Activated CD8-positive, alpha-beta T cell treated with anti-CD3 and anti-CD28 coated beads for 36 hours (primary cell): Measurements from ENCODE around the gene RARRES1. TPM values are rescaled to one million over a fixed set of nuclear protein-coding genes. Genes with fewer than 3 reads are reported as not detected.

Source experiments
- ATAC-seq: fragments of 200-7000 bp; cut with Tn5 transposase; one replicate; pipeline ENCODE4 v1.10.0; 2021; ENCODE audit warnings: mild to moderate bottlenecking, moderate library complexity
- CTCF ChIA-PET: fragments of 350-600 bp; sonication (Branson Sonifier 250); formaldehyde crosslinking; loops from one replicate; lab custom pipeline; 2021; ENCODE audit warnings: antibody characterized with exemption; lab: Charles Lee
- POLR2A ChIA-PET: fragments of 350-600 bp; sonication (Branson Sonifier 250); formaldehyde crosslinking; loops from one replicate; lab custom pipeline; 2021; ENCODE audit warnings: antibody characterized with exemption; lab: Charles Lee
- DNase-seq: peaks from one replicate; pipeline ENCODE4 v3.0.0-alpha.2; 2020
- H3K27ac Mint-ChIP-seq: one replicate; pipeline ENCODE4 v1.8.0; 2021; ENCODE audit warnings: mild to moderate bottlenecking, mixed read lengths
- H3K27me3 Mint-ChIP-seq: one replicate; pipeline ENCODE4 v1.8.0; 2021; ENCODE audit warnings: mixed read lengths
- H3K36me3 Mint-ChIP-seq: one replicate; pipeline ENCODE4 v1.8.0; 2021; ENCODE audit warnings: low read depth, mixed read lengths
- H3K4me1 Mint-ChIP-seq: one replicate; pipeline ENCODE4 v1.8.0; 2021; ENCODE audit warnings: low read depth, mixed read lengths
- H3K4me3 Mint-ChIP-seq: one replicate; pipeline ENCODE4 v1.8.0; 2021; ENCODE audit warnings: mild to moderate bottlenecking, moderate library complexity, mixed read lengths
- H3K9me3 Mint-ChIP-seq: one replicate; pipeline ENCODE4 v1.8.0; 2021; ENCODE audit warnings: mixed read lengths
- intact Hi-C: fragments of 100-400 bp; cut with micrococcal nuclease; formaldehyde crosslinking; loops from one replicate; pipeline ENCODE4 v1.10.0; 2022
- total RNA-seq, 2 experiments: library from RNA; stranded (reverse); gene quantifications; one replicate each; pipeline ENCODE4 v1.2.3, GENCODE V29; 2021
- TF ChIP-seq, protein P1 (sequence below): fragments of 200-600 bp; IDR thresholded peaks from one replicate; pipeline ENCODE4 v1.8.0; 2022; ENCODE audit warnings: antibody characterized with exemption, mild to moderate bottlenecking

RARRES1 gene
- total RNA-seq, 2 experiments from 2014 or later = not detected

DNA sequence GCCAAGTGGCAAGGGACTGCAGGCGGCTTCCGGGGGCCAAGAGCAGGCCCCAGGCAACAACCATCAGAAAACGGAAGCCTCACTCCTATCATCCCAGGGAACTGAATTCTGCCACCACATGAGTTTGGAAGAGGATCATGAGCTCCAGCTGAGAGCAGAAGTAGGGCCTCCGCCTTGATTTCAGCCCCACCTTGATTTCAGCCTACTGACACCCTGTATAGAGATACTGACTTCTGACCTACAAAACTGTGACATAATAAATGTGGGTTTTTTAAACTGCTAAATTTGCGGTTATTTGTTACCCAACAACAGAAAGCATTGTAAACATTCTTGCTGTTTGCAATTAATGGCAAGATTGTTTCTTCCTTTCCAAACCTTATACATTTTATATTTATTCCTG, 21.6 kb upstream of the RARRES1 start:
- CTCF ChIA-PET = interaction anchor here (2.4 kb wide), 1 partner anchor 27 kb away, joined by 7 read pairs; no protein-coding TSS in a partner anchor
- ATAC-seq (no peak), DNase-seq (no peak)
- TF ChIP-seq, protein P1, sequence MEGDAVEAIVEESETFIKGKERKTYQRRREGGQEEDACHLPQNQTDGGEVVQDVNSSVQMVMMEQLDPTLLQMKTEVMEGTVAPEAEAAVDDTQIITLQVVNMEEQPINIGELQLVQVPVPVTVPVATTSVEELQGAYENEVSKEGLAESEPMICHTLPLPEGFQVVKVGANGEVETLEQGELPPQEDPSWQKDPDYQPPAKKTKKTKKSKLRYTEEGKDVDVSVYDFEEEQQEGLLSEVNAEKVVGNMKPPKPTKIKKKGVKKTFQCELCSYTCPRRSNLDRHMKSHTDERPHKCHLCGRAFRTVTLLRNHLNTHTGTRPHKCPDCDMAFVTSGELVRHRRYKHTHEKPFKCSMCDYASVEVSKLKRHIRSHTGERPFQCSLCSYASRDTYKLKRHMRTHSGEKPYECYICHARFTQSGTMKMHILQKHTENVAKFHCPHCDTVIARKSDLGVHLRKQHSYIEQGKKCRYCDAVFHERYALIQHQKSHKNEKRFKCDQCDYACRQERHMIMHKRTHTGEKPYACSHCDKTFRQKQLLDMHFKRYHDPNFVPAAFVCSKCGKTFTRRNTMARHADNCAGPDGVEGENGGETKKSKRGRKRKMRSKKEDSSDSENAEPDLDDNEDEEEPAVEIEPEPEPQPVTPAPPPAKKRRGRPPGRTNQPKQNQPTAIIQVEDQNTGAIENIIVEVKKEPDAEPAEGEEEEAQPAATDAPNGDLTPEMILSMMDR = no peak
- intact Hi-C loops = no loop called here
- POLR2A ChIA-PET = no interaction called here
- Mint-ChIP-seq H3K9me3 (no peaks in the 10 kb centered on the region), H3K36me3 (no peaks in the 10 kb centered on the region), H3K27ac (no peak overlapping the region), H3K4me1 (no peaks in the 10 kb centered on the region), H3K4me3 (no peak overlapping the region), H3K27me3 (no peaks in the 10 kb centered on the region)

DNA sequence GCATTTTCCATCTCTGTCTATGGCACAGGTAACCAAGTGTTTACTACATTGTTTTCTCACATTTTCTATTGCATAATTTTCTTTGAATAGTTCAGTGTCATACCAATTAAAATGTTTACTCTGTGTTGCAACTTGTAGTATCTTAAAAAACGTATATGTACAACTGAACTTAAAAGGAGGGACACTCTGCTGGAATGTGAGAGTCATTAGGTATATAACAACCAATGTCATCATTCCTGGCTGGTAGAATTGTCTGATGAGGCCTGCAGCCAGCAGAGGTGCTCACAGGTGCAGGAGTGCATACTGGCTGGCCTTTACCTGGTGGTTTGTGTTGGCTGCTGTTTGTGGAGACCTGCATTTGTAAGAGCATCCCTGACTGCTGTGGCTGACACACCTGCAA, 19.1 kb upstream of the RARRES1 start:
- DNase-seq (no peak), ATAC-seq (no peak)
- no peaks in the 10 kb centered on the region for H3K27me3 Mint-ChIP-seq
- no peaks in the 10 kb centered on the region for H3K9me3 Mint-ChIP-seq
- H3K27ac Mint-ChIP-seq = no peak overlapping the region
- H3K36me3 Mint-ChIP-seq = no peaks in the 10 kb centered on the region
- intact Hi-C loops = no loop called here
- TF ChIP-seq, protein P1 = no peak
- POLR2A ChIA-PET = no interaction called here
- H3K4me3 Mint-ChIP-seq = no peak overlapping the region
- CTCF ChIA-PET = no interaction called here
- no peaks in the 10 kb centered on the region for H3K4me1 Mint-ChIP-seq

DNA sequence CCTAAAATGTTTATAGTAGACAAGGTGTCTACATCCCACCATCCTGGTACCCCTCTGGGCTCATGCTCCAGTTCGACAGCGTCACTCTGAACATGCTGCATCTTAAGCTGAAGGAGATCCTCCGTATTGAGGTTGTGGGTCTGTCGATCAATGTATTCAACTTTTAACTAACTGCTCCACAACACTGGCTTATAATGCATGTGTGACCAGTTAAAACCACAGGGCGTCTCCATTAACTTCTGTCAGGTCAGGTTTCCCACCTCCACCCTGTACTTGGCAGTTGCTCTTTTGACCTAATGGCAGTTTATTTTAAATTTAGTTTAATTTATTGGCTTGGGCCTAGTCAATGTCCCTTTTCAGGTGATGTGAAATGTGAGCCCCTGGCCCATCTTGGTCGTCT, 17.8 kb upstream of the RARRES1 start:
- CTCF ChIA-PET = no interaction called here
- Mint-ChIP-seq H3K4me3 (no peak overlapping the region), H3K36me3 (no peaks in the 10 kb centered on the region), H3K9me3 (no peaks in the 10 kb centered on the region), H3K4me1 (no peaks in the 10 kb centered on the region), H3K27ac (no peak overlapping the region), H3K27me3 (no peaks in the 10 kb centered on the region)
- POLR2A ChIA-PET = no interaction called here
- ATAC-seq = no peak
- TF ChIP-seq, protein P1 = no peak
- intact Hi-C loops = no loop called here
- DNase-seq = no peak

DNA sequence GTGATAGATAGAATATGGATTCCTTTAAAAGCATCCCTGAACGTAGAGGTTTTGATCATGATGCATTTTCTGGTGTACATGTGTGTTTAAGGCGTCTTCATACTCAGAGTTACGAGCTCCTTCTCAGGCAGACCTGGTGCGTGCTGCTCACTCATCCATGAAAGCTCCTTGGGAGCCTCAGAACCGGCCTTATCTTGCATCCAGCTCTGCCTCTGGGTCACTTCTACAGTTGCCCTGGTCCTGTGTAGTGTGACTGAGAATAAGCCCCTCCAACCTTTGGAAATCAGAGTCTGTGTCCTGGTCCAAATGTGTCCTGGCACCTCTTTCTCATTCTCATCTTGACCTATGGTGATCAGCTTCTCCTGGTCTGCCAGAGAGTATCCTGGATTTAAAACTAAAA, 17.3 kb upstream of the RARRES1 start:
- Mint-ChIP-seq H3K27ac (no peak overlapping the region), H3K4me1 (no peaks in the 10 kb centered on the region)
- CTCF ChIA-PET = no interaction called here

DNA sequence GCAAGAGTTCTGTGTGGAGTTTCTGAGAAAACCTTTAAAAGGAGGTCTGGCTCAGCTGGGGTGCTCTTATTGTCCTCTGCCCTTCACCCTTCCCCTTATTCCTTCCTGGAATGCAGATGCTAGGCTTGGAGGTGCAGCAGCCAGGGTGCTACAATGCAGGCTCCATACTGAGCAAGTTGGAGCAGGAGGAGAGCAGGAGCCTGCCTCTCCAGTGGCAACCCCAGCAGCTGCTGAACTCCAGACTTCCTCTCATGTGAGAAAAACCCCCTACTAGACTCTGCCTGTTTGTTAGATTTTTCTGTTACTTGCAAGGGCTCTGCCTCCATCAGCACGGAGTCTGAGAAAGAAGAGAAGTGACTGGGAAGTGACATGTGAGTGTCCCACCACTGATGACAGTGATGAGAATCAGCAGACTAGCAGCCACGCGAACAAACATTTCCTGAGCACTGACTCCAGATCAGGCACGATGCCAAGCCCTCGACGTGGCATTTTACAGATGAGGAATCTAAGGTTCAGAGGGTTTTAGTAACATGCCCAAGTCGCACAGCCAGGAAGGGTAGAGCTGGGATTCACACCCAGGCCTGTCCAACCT, 16.1 kb upstream of the RARRES1 start:
- Mint-ChIP-seq H3K4me3 (no peak overlapping the region), H3K27ac (no peak overlapping the region), H3K36me3 (peaks cover 4% of the 10 kb centered on the region), H3K4me1 (no peaks in the 10 kb centered on the region), H3K9me3 (no peaks in the 10 kb centered on the region), H3K27me3 (no peaks in the 10 kb centered on the region)
- TF ChIP-seq, protein P1 = no peak
- ChIA-PET POLR2A (no interaction called here), CTCF (no interaction called here)
- ATAC-seq (no peak), DNase-seq (no peak)
- intact Hi-C loops = no loop called here

More for the DNA sequence above, 17.3 kb upstream of the RARRES1 start:
- H3K36me3 Mint-ChIP-seq = no peaks in the 10 kb centered on the region
- H3K27me3 Mint-ChIP-seq = no peaks in the 10 kb centered on the region
- DNase-seq (no peak), ATAC-seq (no peak)
- H3K4me3 Mint-ChIP-seq = no peak overlapping the region
- POLR2A ChIA-PET = no interaction called here
- intact Hi-C loops = no loop called here
- TF ChIP-seq, protein P1 = no peak
- H3K9me3 Mint-ChIP-seq = no peaks in the 10 kb centered on the region
